HEK293 (cell line): ENCODE results near the gene RAB23.

Experiments used
- CTCF ChIA-PET: fragments of 350-600 bp; formaldehyde crosslinking; extraction: SDS; loops from one replicate; lab custom pipeline; 2021; ENCODE audit warnings: antibody characterized with exemption; lab: Yijun Ruan, JAX
- POLR2A ChIA-PET: fragments of 300-600 bp; formaldehyde crosslinking; extraction: SDS; loops from one replicate; lab custom pipeline; 2020; ENCODE audit warnings: antibody characterized with exemption, inconsistent platforms; lab: Yijun Ruan, JAX
- H3K27ac ChIP-seq: fragments of 200-500 bp; sonication (Bioruptor generic); 2 replicates; pipeline ENCODE4 v1.5.1; 2014; ENCODE audit warnings: low read depth, low read length, control low read depth, inconsistent platforms; ENCODE audit errors: extremely low read depth
- H3K36me3 ChIP-seq, 2 experiments: fragments of 200-500 bp in 1 of 2; sonication (Bioruptor generic) in 1 of 2; 1 replicate in 1 of 2; 2 replicates in 1 of 2; pipeline ENCODE4 v1.5.1; 2014 to 2017; ENCODE audit warnings: inconsistent platforms in 2 of 2, low read length in 2 of 2; ENCODE audit not compliant: control insufficient read depth in 2 of 2, insufficient read depth in 1 of 2
- H3K4me1 ChIP-seq: fragments of 200-500 bp; sonication (Bioruptor generic); 2 replicates; pipeline ENCODE4 v1.5.1; 2014; ENCODE audit warnings: mild to moderate bottlenecking, low read length, inconsistent platforms; ENCODE audit not compliant: control insufficient read depth, insufficient read depth
- H3K4me3 ChIP-seq: 2 replicates; pipeline ENCODE4 v1.5.1; 2011; ENCODE audit warnings: low read depth, mild to moderate bottlenecking, control low read depth, low read length, moderate library complexity
- H3K9me3 ChIP-seq: fragments of 200-500 bp; sonication (Bioruptor generic); 2 replicates; pipeline ENCODE4 v1.5.1; 2014; ENCODE audit warnings: low read depth, low read length, inconsistent platforms; ENCODE audit not compliant: control insufficient read depth, insufficient read depth
- HOXD13 ChIP-seq: sonication (generic); formaldehyde crosslinking; IDR thresholded peaks from 2 replicates; pipeline ENCODE4 v1.8.0; 2022; ENCODE audit warnings: missing genetic modification reagents, borderline replicate concordance
- IKZF3 ChIP-seq: fragments of 450-650 bp; IDR thresholded peaks from 2 replicates; pipeline ENCODE4 v1.5.0; 2018; ENCODE audit warnings: missing biosample characterization, mild to moderate bottlenecking, missing genetic modification characterization, moderate library complexity
- KLF10 ChIP-seq: fragments of 450-650 bp; IDR thresholded peaks from 2 replicates; pipeline ENCODE4 v1.5.1; 2018; ENCODE audit warnings: missing biosample characterization, mild to moderate bottlenecking, missing genetic modification characterization
- KLF9 ChIP-seq: fragments of 450-650 bp; formaldehyde crosslinking; IDR thresholded peaks from 2 replicates; pipeline ENCODE4 v1.5.1; 2016; ENCODE audit warnings: missing biosample characterization, missing genetic modification characterization, low read depth
- OVOL3 ChIP-seq: fragments of 450-650 bp; formaldehyde crosslinking; IDR thresholded peaks from 2 replicates; pipeline ENCODE4 v1.5.1; 2016; ENCODE audit warnings: missing biosample characterization, missing genetic modification characterization
- PRDM1 ChIP-seq: fragments of 450-650 bp; formaldehyde crosslinking; IDR thresholded peaks from 2 replicates; pipeline ENCODE4; 2016; ENCODE audit warnings: missing biosample characterization, missing genetic modification characterization
- SP2 ChIP-seq: fragments of 450-650 bp; formaldehyde crosslinking; IDR thresholded peaks from 2 replicates; pipeline ENCODE4 v1.5.1; 2016; ENCODE audit warnings: missing biosample characterization, missing genetic modification characterization
- WT1 ChIP-seq: fragments of 450-650 bp; formaldehyde crosslinking; IDR thresholded peaks from 2 replicates; pipeline ENCODE4 v1.5.1; 2016; ENCODE audit warnings: missing biosample characterization, missing genetic modification characterization
- YY2 ChIP-seq: fragments of 450-650 bp; formaldehyde crosslinking; IDR thresholded peaks from 2 replicates; pipeline ENCODE4 v1.5.1; 2016; ENCODE audit warnings: missing biosample characterization, missing genetic modification characterization
- ZBTB20 ChIP-seq: fragments of 450-650 bp; formaldehyde crosslinking; IDR thresholded peaks from 2 replicates; pipeline ENCODE4 v1.5.1; 2016; ENCODE audit warnings: missing biosample characterization, missing genetic modification characterization
- ZEB2 ChIP-seq: fragments of 450-650 bp; formaldehyde crosslinking; IDR thresholded peaks from 2 replicates; pipeline ENCODE4 v1.5.1; 2016; ENCODE audit warnings: missing biosample characterization, missing genetic modification characterization
- ZFP69B ChIP-seq: fragments of 450-650 bp; formaldehyde crosslinking; IDR thresholded peaks from 2 replicates; pipeline ENCODE4 v1.5.1; 2016; ENCODE audit warnings: missing biosample characterization, missing genetic modification characterization
- ZNF132 ChIP-seq: fragments of 450-650 bp; formaldehyde crosslinking; IDR thresholded peaks from 2 replicates; pipeline ENCODE4 v1.5.1; 2017; ENCODE audit warnings: missing biosample characterization, missing genetic modification characterization, borderline replicate concordance
- ZNF221 ChIP-seq: fragments of 450-650 bp; formaldehyde crosslinking; IDR thresholded peaks from 2 replicates; pipeline ENCODE4 v1.5.1; 2017; ENCODE audit warnings: missing biosample characterization, missing genetic modification characterization, borderline replicate concordance
- ZNF23 ChIP-seq: fragments of 450-650 bp; formaldehyde crosslinking; IDR thresholded peaks from 2 replicates; pipeline ENCODE4 v1.5.1; 2016; ENCODE audit warnings: missing biosample characterization, missing genetic modification characterization, borderline replicate concordance
- ZNF24 ChIP-seq: fragments of 450-650 bp; formaldehyde crosslinking; IDR thresholded peaks from 2 replicates; pipeline ENCODE4 v1.5.1; 2016; ENCODE audit warnings: missing biosample characterization, missing genetic modification characterization
- ZNF510 ChIP-seq: fragments of 450-650 bp; formaldehyde crosslinking; IDR thresholded peaks from 2 replicates; pipeline ENCODE4 v1.5.1; 2018; ENCODE audit warnings: mild to moderate bottlenecking, missing genetic modification characterization, missing biosample characterization; ENCODE audit not compliant: insufficient replicate concordance
- ZNF561 ChIP-seq: fragments of 450-650 bp; IDR thresholded peaks from 2 replicates; pipeline ENCODE4 v1.5.1; 2018; ENCODE audit warnings: missing biosample characterization, missing genetic modification characterization, borderline replicate concordance
- ZNF596 ChIP-seq: fragments of 450-650 bp; IDR thresholded peaks from 2 replicates; pipeline ENCODE4 v1.5.0; 2018; ENCODE audit warnings: missing biosample characterization, mild to moderate bottlenecking, missing genetic modification characterization, moderate library complexity
- ZNF610 ChIP-seq: fragments of 450-650 bp; formaldehyde crosslinking; IDR thresholded peaks from 2 replicates; pipeline ENCODE4 v1.5.1; 2016; ENCODE audit warnings: missing biosample characterization, missing genetic modification characterization, borderline replicate concordance
- ZNF629 ChIP-seq: fragments of 450-650 bp; formaldehyde crosslinking; IDR thresholded peaks from 2 replicates; pipeline ENCODE4 v1.5.1; 2017; ENCODE audit warnings: missing biosample characterization, missing genetic modification characterization
- ZNF670 ChIP-seq: fragments of 450-650 bp; formaldehyde crosslinking; IDR thresholded peaks from 2 replicates; pipeline ENCODE4 v1.5.1; 2016; ENCODE audit warnings: missing biosample characterization, missing genetic modification characterization, low read depth
- ZNF747 ChIP-seq: fragments of 450-650 bp; formaldehyde crosslinking; IDR thresholded peaks from 2 replicates; pipeline ENCODE4 v1.5.1; 2016; ENCODE audit warnings: missing biosample characterization, missing genetic modification characterization
- ZSCAN30 ChIP-seq: fragments of 450-650 bp; IDR thresholded peaks from 2 replicates; pipeline ENCODE4 v1.5.1; 2018; ENCODE audit warnings: missing biosample characterization, mild to moderate bottlenecking, missing genetic modification characterization, moderate library complexity
- ZXDB ChIP-seq: fragments of 450-650 bp; formaldehyde crosslinking; IDR thresholded peaks from 2 replicates; pipeline ENCODE4 v1.5.1; 2016; ENCODE audit warnings: missing biosample characterization, missing genetic modification characterization
- TF ChIP-seq, protein P1 (sequence below): fragments of 450-650 bp; formaldehyde crosslinking; IDR thresholded peaks from 2 replicates; pipeline ENCODE4 v1.5.1; 2017; ENCODE audit warnings: missing biosample characterization, missing genetic modification characterization
- TF ChIP-seq, protein P2 (sequence below): fragments of 450-650 bp; formaldehyde crosslinking; optimal IDR thresholded peaks from 2 replicates; pipeline ENCODE3; 2016; ENCODE audit warnings: missing biosample characterization, mild to moderate bottlenecking, missing genetic modification characterization
- TF ChIP-seq, protein P3 (sequence below): fragments of 450-650 bp; formaldehyde crosslinking; IDR thresholded peaks from 2 replicates; pipeline ENCODE4 v1.5.1; 2017; ENCODE audit warnings: missing biosample characterization, missing genetic modification characterization
- TF ChIP-seq, protein P4 (sequence below): fragments of 450-650 bp; IDR thresholded peaks from 2 replicates; pipeline ENCODE4 v1.5.1; 2018; ENCODE audit warnings: missing biosample characterization, missing genetic modification characterization
- TF ChIP-seq, protein P5 (sequence below): fragments of 450-650 bp; formaldehyde crosslinking; IDR thresholded peaks from 2 replicates; pipeline ENCODE4 v1.5.1; 2016; ENCODE audit warnings: missing biosample characterization, missing genetic modification characterization, low read depth

RAB23 gene

DNA sequence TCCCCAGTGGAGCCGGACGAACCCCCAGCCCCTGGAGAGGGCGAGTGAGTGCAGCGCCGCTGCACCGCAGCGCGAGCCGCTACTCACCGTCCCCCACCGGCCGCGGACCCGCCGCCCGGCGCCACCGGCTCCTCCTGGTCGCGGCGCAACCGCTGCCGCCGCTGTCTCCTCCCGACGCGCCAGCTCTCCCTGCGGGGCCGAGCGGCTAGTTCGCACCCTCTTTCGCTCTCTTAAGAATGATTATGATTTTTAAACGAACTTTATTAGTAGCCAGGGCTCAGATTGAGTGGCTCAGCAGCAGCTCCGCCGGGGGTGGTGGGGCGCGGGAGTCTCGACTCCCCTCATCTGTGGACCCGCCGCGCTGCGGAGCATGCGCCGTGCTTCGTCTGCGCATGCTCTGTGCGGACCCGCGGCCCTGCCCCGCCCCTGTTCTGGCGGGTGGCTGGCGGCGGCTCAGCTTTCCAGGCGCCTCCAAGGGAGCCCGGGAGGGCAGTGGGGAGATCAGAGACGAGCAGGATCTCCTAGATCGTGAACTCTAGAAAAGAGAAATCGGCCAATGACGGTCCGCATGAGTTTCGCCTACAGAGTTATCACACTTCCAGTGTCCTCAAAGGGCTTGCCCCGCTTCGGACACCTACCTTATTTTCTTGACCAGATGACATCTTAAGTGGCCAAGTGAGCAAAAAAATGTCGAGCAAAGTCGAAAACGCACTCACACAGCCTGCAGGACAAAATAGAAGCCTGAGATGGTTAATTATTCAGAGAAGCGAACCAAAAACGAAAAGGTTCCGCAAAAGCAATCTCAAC lies at the start of gene RAB23:
Gene RAB23, minus strand, starts transcription at position 372 of the 807 bp plus-strand sequence. CDS start 11,927 bp downstream, outside the sequence.
- peaks cover 0 to 4% of the 10 kb centered on the region in 2 experiments; a peak in 1 of 3 replicates for H3K36me3 ChIP-seq
- POLR2A ChIA-PET, result interaction anchor here (0.6 to 2.3 kb wide), 23 partner anchors 8 to 267 kb away, joined by 3 to 15 read pairs (median 3); partner anchors contain the start of genes BAG2, BEND6 and ZNF451
- no peaks in the 10 kb centered on the region for H3K9me3 ChIP-seq
- CTCF ChIA-PET, result interaction anchor here (0.8 to 1.5 kb wide), 7 partner anchors 23 to 319 kb away, joined by 3 to 5 read pairs (median 4); partner anchors contain the start of gene PRIM2
- peak within 1 kb of the TSS; percentile 83 for H3K4me3 ChIP-seq
- H3K27ac ChIP-seq, result peak within 1 kb of the TSS; percentile 91
- H3K4me1 ChIP-seq, result peaks cover 15% of the 10 kb centered on the region
- TF ChIP-seq, protein P1, sequence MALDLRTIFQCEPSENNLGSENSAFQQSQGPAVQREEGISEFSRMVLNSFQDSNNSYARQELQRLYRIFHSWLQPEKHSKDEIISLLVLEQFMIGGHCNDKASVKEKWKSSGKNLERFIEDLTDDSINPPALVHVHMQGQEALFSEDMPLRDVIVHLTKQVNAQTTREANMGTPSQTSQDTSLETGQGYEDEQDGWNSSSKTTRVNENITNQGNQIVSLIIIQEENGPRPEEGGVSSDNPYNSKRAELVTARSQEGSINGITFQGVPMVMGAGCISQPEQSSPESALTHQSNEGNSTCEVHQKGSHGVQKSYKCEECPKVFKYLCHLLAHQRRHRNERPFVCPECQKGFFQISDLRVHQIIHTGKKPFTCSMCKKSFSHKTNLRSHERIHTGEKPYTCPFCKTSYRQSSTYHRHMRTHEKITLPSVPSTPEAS (tag by site-specific recombination), result no peak
- TF ChIP-seq ZNF132 (tag by site-specific recombination) (no peak), SP2 (tag by site-specific recombination) (peak; percentile 42), OVOL3 (no peak), WT1 (peak; percentile 78), ZNF610 (tag by site-specific recombination) (no peak), HOXD13 (CRISPR knock-in tag) (no peak), ZSCAN30 (tag by site-specific recombination) (peak; percentile 14; the same call in 1 of the 2 replicates), ZXDB (tag by site-specific recombination) (peak; percentile 11; the same call in 1 of the 2 replicates), ZNF510 (tag by site-specific recombination) (peak; percentile 3), KLF9 (tag by site-specific recombination) (peak; percentile 33; the same call in 1 of the 2 replicates), ZNF24 (0 out of 2 replicates have a peak, but pooled peaks have one; percentile 31), ZNF629 (tag by site-specific recombination) (0 out of 2 replicates have a peak, but pooled peaks have one; percentile 19), YY2 (no peak), KLF10 (tag by site-specific recombination) (peak; percentile 11; the same call in 1 of the 2 replicates), ZNF596 (tag by site-specific recombination) (0 out of 2 replicates have a peak, but pooled peaks have one; percentile 31), ZEB2 (tag by site-specific recombination) (0 out of 2 replicates have a peak, but pooled peaks have one; percentile 15), ZFP69B (peak; percentile 71; the same call in 1 of the 2 replicates), IKZF3 (tag by site-specific recombination) (peak; percentile 75), ZNF747 (tag by site-specific recombination) (no peak), ZNF670 (tag by site-specific recombination) (no peak), ZNF23 (tag by site-specific recombination) (no peak), PRDM1 (tag by site-specific recombination) (no peak), ZNF221 (tag by site-specific recombination) (no peak), ZBTB20 (tag by site-specific recombination) (peak; percentile 82), ZNF561 (peak; percentile 4; the same call in 1 of the 2 replicates)
- TF ChIP-seq, protein P2, sequence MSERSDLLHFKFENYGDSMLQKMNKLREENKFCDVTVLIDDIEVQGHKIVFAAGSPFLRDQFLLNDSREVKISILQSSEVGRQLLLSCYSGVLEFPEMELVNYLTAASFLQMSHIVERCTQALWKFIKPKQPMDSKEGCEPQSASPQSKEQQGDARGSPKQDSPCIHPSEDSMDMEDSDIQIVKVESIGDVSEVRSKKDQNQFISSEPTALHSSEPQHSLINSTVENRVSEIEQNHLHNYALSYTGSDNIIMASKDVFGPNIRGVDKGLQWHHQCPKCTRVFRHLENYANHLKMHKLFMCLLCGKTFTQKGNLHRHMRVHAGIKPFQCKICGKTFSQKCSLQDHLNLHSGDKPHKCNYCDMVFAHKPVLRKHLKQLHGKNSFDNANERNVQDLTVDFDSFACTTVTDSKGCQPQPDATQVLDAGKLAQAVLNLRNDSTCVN, result peak; percentile 68
- TF ChIP-seq, protein P3, sequence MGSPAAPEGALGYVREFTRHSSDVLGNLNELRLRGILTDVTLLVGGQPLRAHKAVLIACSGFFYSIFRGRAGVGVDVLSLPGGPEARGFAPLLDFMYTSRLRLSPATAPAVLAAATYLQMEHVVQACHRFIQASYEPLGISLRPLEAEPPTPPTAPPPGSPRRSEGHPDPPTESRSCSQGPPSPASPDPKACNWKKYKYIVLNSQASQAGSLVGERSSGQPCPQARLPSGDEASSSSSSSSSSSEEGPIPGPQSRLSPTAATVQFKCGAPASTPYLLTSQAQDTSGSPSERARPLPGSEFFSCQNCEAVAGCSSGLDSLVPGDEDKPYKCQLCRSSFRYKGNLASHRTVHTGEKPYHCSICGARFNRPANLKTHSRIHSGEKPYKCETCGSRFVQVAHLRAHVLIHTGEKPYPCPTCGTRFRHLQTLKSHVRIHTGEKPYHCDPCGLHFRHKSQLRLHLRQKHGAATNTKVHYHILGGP (tag by site-specific recombination), result no peak
- TF ChIP-seq, protein P4, sequence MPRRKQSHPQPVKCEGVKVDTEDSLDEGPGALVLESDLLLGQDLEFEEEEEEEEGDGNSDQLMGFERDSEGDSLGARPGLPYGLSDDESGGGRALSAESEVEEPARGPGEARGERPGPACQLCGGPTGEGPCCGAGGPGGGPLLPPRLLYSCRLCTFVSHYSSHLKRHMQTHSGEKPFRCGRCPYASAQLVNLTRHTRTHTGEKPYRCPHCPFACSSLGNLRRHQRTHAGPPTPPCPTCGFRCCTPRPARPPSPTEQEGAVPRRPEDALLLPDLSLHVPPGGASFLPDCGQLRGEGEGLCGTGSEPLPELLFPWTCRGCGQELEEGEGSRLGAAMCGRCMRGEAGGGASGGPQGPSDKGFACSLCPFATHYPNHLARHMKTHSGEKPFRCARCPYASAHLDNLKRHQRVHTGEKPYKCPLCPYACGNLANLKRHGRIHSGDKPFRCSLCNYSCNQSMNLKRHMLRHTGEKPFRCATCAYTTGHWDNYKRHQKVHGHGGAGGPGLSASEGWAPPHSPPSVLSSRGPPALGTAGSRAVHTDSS (tag by site-specific recombination), result peak; percentile 29; the same call in 1 of the 2 replicates
- TF ChIP-seq, protein P5, sequence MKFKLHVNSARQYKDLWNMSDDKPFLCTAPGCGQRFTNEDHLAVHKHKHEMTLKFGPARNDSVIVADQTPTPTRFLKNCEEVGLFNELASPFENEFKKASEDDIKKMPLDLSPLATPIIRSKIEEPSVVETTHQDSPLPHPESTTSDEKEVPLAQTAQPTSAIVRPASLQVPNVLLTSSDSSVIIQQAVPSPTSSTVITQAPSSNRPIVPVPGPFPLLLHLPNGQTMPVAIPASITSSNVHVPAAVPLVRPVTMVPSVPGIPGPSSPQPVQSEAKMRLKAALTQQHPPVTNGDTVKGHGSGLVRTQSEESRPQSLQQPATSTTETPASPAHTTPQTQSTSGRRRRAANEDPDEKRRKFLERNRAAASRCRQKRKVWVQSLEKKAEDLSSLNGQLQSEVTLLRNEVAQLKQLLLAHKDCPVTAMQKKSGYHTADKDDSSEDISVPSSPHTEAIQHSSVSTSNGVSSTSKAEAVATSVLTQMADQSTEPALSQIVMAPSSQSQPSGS (tag by site-specific recombination), result no peak
